Breast epithelium (tissue), 3 donors: Measurements from ENCODE around the gene CCDC51.

Source experiments
- CTCF ChIP-seq, 3 donors: fragments of 450-650 bp; IDR thresholded peaks; one replicate each; pipeline ENCODE4 v1.5.1; 2016 to 2017; ENCODE audit warnings: antibody characterized with exemption in 3 of 3, mild to moderate bottlenecking in 3 of 3, moderate library complexity in 3 of 3
- POLR2A ChIP-seq: fragments of 450-650 bp; IDR thresholded peaks from one replicate; pipeline ENCODE4 v1.6.1; 2016; ENCODE audit warnings: antibody characterized with exemption, mild to moderate bottlenecking, moderate library complexity
- POLR2AphosphoS5 ChIP-seq, 3 donors: sonication (generic); formaldehyde crosslinking; IDR thresholded peaks; one replicate each; pipeline ENCODE4 v1.6.1; 2017; ENCODE audit warnings: antibody characterized with exemption in 3 of 3

GRCh38 chr3:48402907-48403306, 37.0 kb downstream of the CCDC51 start:
- TF ChIP-seq CTCF (IDR thresholded peaks at IDR 0.05) (no peak), POLR2A (no peak), POLR2AphosphoS5 (IDR thresholded peaks at IDR 0.05) (no peak)
